H9 (cell line): ENCODE data around the gene CD180. TPM values are rescaled to one million over a fixed set of nuclear protein-coding genes. Genes with fewer than 3 reads are reported as not detected.

Source experiments
- DNase-seq: peaks from one replicate; pipeline ENCODE4 v3.0.0-alpha.2; 2017
- H2AFZ ChIP-seq: one replicate; pipeline ENCODE4 v1.6.1; 2013; ENCODE audit warnings: mild to moderate bottlenecking, low read length, control low read depth, moderate library complexity
- H2AK5ac ChIP-seq: 2 replicates; pipeline ENCODE4 v1.6.1; 2013; ENCODE audit warnings: low read length, control low read depth, mixed read lengths; ENCODE audit not compliant: insufficient read length
- H2BK120ac ChIP-seq: one replicate; pipeline ENCODE4 v1.6.1; 2013; ENCODE audit warnings: low read depth, mild to moderate bottlenecking, low read length, control low read depth, inconsistent platforms; ENCODE audit not compliant: poor library complexity, severe bottlenecking
- H2BK12ac ChIP-seq: 2 replicates; pipeline ENCODE4 v1.6.1; 2013; ENCODE audit warnings: low read length, control low read depth, mixed read lengths, low read depth; ENCODE audit not compliant: insufficient read length
- H2BK15ac ChIP-seq: 2 replicates; pipeline ENCODE4 v1.6.1; 2013; ENCODE audit warnings: low read depth, low read length, control low read depth
- H2BK20ac ChIP-seq: one replicate; pipeline ENCODE4 v1.6.1; 2013; ENCODE audit warnings: low read depth, mild to moderate bottlenecking, low read length, control low read depth, inconsistent platforms; ENCODE audit not compliant: poor library complexity, severe bottlenecking
- H2BK5ac ChIP-seq: 2 replicates; pipeline ENCODE4 v1.6.1; 2013; ENCODE audit warnings: low read length, control low read depth, mixed read lengths; ENCODE audit not compliant: insufficient read length
- H3K14ac ChIP-seq: 2 replicates; pipeline ENCODE4 v1.6.1; 2013; ENCODE audit warnings: low read length, control low read depth; ENCODE audit not compliant: insufficient read depth
- H3K18ac ChIP-seq: 2 replicates; pipeline ENCODE4 v1.6.1; 2013; ENCODE audit warnings: low read depth, mild to moderate bottlenecking, mixed read lengths, low read length, control low read depth; ENCODE audit not compliant: insufficient read length
- H3K23ac ChIP-seq: 2 replicates; pipeline ENCODE4 v1.6.1; 2013; ENCODE audit warnings: low read length, control low read depth, mixed read lengths, low read depth; ENCODE audit not compliant: insufficient read length
- H3K23me2 ChIP-seq: 2 replicates; pipeline ENCODE4 v1.6.1; 2013; ENCODE audit warnings: low read depth, mild to moderate bottlenecking, mixed read lengths, low read length, control low read depth; ENCODE audit not compliant: insufficient read length, poor library complexity, severe bottlenecking
- H3K27ac ChIP-seq: 2 replicates; pipeline ENCODE4 v1.5.1; 2013; ENCODE audit warnings: low read length, control low read depth, mixed read lengths, low read depth; ENCODE audit not compliant: insufficient read length
- H3K27me3 ChIP-seq: 2 replicates; pipeline ENCODE4 v1.6.1; 2013; ENCODE audit warnings: low read length, control low read depth, inconsistent platforms; ENCODE audit not compliant: insufficient read depth
- H3K4ac ChIP-seq: 2 replicates; pipeline ENCODE4 v1.6.1; 2013; ENCODE audit warnings: low read depth, mild to moderate bottlenecking, control low read depth, inconsistent platforms, low read length, moderate library complexity
- H3K4me1 ChIP-seq: 2 replicates; pipeline ENCODE4 v1.6.1; 2013; ENCODE audit warnings: low read length, control low read depth, inconsistent platforms; ENCODE audit not compliant: insufficient read depth
- H3K4me2 ChIP-seq: 2 replicates; pipeline ENCODE4 v1.6.1; 2013; ENCODE audit warnings: low read length, control low read depth, mixed read lengths; ENCODE audit not compliant: insufficient read length, insufficient read depth
- H3K56ac ChIP-seq: 2 replicates; pipeline ENCODE4 v1.6.1; 2013; ENCODE audit warnings: low read depth, mild to moderate bottlenecking, mixed read lengths, low read length, control low read depth; ENCODE audit not compliant: insufficient read length
- H3K79me1 ChIP-seq: 2 replicates; pipeline ENCODE4 v1.6.1; 2013; ENCODE audit warnings: low read depth, mild to moderate bottlenecking, moderate library complexity, low read length, control low read depth, inconsistent platforms; ENCODE audit not compliant: insufficient read depth, poor library complexity, severe bottlenecking
- H3K79me2 ChIP-seq: 2 replicates; pipeline ENCODE4 v1.6.1; 2013; ENCODE audit warnings: low read length, control low read depth, inconsistent platforms; ENCODE audit not compliant: insufficient read depth
- H3K9ac ChIP-seq: 2 replicates; pipeline ENCODE4 v1.6.1; 2013; ENCODE audit warnings: low read length, control low read depth, mixed read lengths; ENCODE audit not compliant: insufficient read length; ENCODE audit errors: extremely low read depth
- H3K9me3 ChIP-seq: one replicate; pipeline ENCODE4 v1.6.1; 2013; ENCODE audit warnings: low read depth, low read length, inconsistent platforms; ENCODE audit not compliant: control insufficient read depth
- H3T11ph ChIP-seq: one replicate; pipeline ENCODE4 v1.6.1; 2013; ENCODE audit warnings: mild to moderate bottlenecking, low read length, control low read depth, inconsistent platforms
- H4K20me1 ChIP-seq: one replicate; pipeline ENCODE4 v1.6.1; 2013; ENCODE audit not compliant: control insufficient read depth, insufficient read length, insufficient read depth
- H4K5ac ChIP-seq: 2 replicates; pipeline ENCODE4 v1.6.1; 2013; ENCODE audit warnings: low read depth, mild to moderate bottlenecking, mixed read lengths, low read length, control low read depth; ENCODE audit not compliant: insufficient read length
- H4K8ac ChIP-seq: replicated peaks from 2 replicates; pipeline ENCODE4 v1.6.1; 2013; ENCODE audit warnings: low read length, control low read depth, mixed read lengths, low read depth; ENCODE audit not compliant: insufficient read length
- H4K91ac ChIP-seq: 2 replicates; pipeline ENCODE4 v1.6.1; 2013; ENCODE audit warnings: low read depth, mild to moderate bottlenecking, moderate library complexity, mixed read lengths, low read length, control low read depth; ENCODE audit not compliant: insufficient read length
- H3K27ac Mint-ChIP-seq, 3 experiments: 2 replicates in 2 of 3; 3 replicates in 1 of 3; pipeline ENCODE4 v1.8.0; 2020 to 2021; ENCODE audit warnings: mixed read lengths in 3 of 3, mild to moderate bottlenecking in 1 of 3, moderate library complexity in 1 of 3
- H3K27me3 Mint-ChIP-seq: 2 replicates; pipeline ENCODE4 v1.8.0; 2021; ENCODE audit warnings: low read depth, mild to moderate bottlenecking, moderate library complexity, mixed read lengths
- H3K36me3 Mint-ChIP-seq, 3 experiments: 2 replicates in 2 of 3; 3 replicates in 1 of 3; pipeline ENCODE4 v1.8.0; 2020 to 2021; ENCODE audit warnings: low read depth in 3 of 3, mixed read lengths in 3 of 3; ENCODE audit not compliant: insufficient read depth in 1 of 3
- H3K4me1 Mint-ChIP-seq, 2 experiments: 2 replicates each; pipeline ENCODE4 v1.8.0; 2020; ENCODE audit warnings: mixed read lengths in 2 of 2
- H3K4me3 Mint-ChIP-seq, 2 experiments: 2 replicates in 1 of 2; 3 replicates in 1 of 2; pipeline ENCODE4 v1.8.0; 2020 to 2021; ENCODE audit warnings: mild to moderate bottlenecking in 2 of 2, mixed read lengths in 2 of 2, moderate library complexity in 1 of 2
- H3K9me3 Mint-ChIP-seq, 2 experiments: 2 replicates in 1 of 2; 3 replicates in 1 of 2; pipeline ENCODE4 v1.8.0; 2020; ENCODE audit warnings: mild to moderate bottlenecking in 2 of 2, mixed read lengths in 2 of 2, moderate library complexity in 1 of 2
- CTCF ChIP-seq: fragments of 200-600 bp; sonication (generic); conservative IDR thresholded peaks from 3 replicates; pipeline ENCODE4 v1.8.0; 2021; ENCODE audit warnings: antibody characterized with exemption, mild to moderate bottlenecking
- WGBS: extraction: QIAGEN DNeasy Blood & Tissue Kit; methylation state at CpG from one replicate; pipeline ENCODE4 v1.1.7; 2013; ENCODE audit warnings: missing lambda C conversion rate, low lambda C conversion rate, mixed read lengths; ENCODE audit not compliant: insufficient read length; ENCODE audit errors: extremely low coverage; 5-methylcytosine and 5-hydroxymethylcytosine counted together
- total RNA-seq: library from RNA; stranded (reverse); gene quantifications from 2 replicates; pipeline ENCODE4 v1.2.1, GENCODE V29; 2021

Gene CD180
- total RNA-seq, 1 experiment from 2014 or later = not detected

GRCh38 chr5:67208403-67208802 lies 11.8 kb upstream of the CD180 start:
- no peak overlapping the region for H4K8ac ChIP-seq
- no peaks in the 10 kb centered on the region for H3K27me3 ChIP-seq
- no peak for DNase-seq

More at GRCh38 chr5:67208403-67208802, 11.8 kb upstream of the CD180 start:
- Mint-ChIP-seq H3K36me3 (no peaks in the 10 kb centered on the region), H3K27me3 (peaks cover 2% of the 10 kb centered on the region), H3K9me3 (no peaks in the 10 kb centered on the region), H3K4me3 (no peak overlapping the region), H3K4me1 (no peaks in the 10 kb centered on the region), H3K27ac (no peak overlapping the region)
- Histone ChIP-seq H3K23me2 (peaks cover 2% of the 10 kb centered on the region), H2BK12ac (no peak overlapping the region), H2AFZ (no peak overlapping the region), H3K27ac (no peak overlapping the region), H2BK120ac (no peak overlapping the region), H3K79me1 (no peaks in the 10 kb centered on the region), H3T11ph (no peak overlapping the region), H3K9me3 (no peaks in the 10 kb centered on the region), H3K4me2 (no peak overlapping the region), H2BK20ac (no peak overlapping the region), H2BK5ac (no peak overlapping the region), H3K18ac (no peak overlapping the region), H2AK5ac (no peak overlapping the region), H2BK15ac (no peak overlapping the region), H4K5ac (no peak overlapping the region), H3K4ac (no peak overlapping the region), H3K9ac (no peak overlapping the region), H3K23ac (no peak overlapping the region), H3K79me2 (no peaks in the 10 kb centered on the region), H3K4me1 (no peaks in the 10 kb centered on the region), H4K20me1 (no peaks in the 10 kb centered on the region), H3K56ac (no peak overlapping the region), H3K14ac (no peak overlapping the region), H4K91ac (no peak overlapping the region)
- TF ChIP-seq CTCF = no peak
- no CpG with 5 or more reads among the region's 3 CpGs for WGBS
